Hepatocyte (in vitro differentiated cells): ENCODE measurements around the gene KIF15. TPM values are rescaled to one million over a fixed set of nuclear protein-coding genes. Genes with fewer than 3 reads are reported as not detected.

ENCODE experiments used
- DNase-seq: peaks from one replicate; pipeline ENCODE4 v3.0.0-alpha.2; 2016; ENCODE audit warnings: low spot score
- H2AFZ ChIP-seq: fragments of 200-600 bp; sonication (generic); 2 replicates; pipeline ENCODE4 v1.6.0; 2016; ENCODE audit warnings: antibody characterized with exemption, mild to moderate bottlenecking
- H3K27ac ChIP-seq: fragments of 200-600 bp; sonication (generic); 2 replicates; pipeline ENCODE4 v1.5.1; 2016; ENCODE audit warnings: mild to moderate bottlenecking
- H3K27me3 ChIP-seq: fragments of 200-600 bp; sonication (generic); 2 replicates; pipeline ENCODE4 v1.6.1; 2016
- H3K36me3 ChIP-seq: fragments of 200-600 bp; sonication (generic); replicated peaks from 2 replicates; pipeline ENCODE4 v1.5.1; 2016; ENCODE audit warnings: low read depth; ENCODE audit not compliant: insufficient read depth
- H3K4me1 ChIP-seq: fragments of 200-600 bp; sonication (generic); 2 replicates; pipeline ENCODE4 v1.5.1; 2016; ENCODE audit warnings: mild to moderate bottlenecking, moderate library complexity; ENCODE audit not compliant: insufficient read depth
- H3K4me2 ChIP-seq: fragments of 200-600 bp; sonication (generic); 2 replicates; pipeline ENCODE4 v1.6.0; 2016
- H3K4me3 ChIP-seq: fragments of 200-600 bp; sonication (generic); 2 replicates; pipeline ENCODE4 v1.5.1; 2016; ENCODE audit warnings: mild to moderate bottlenecking
- H3K79me2 ChIP-seq: fragments of 200-600 bp; sonication (generic); 2 replicates; pipeline ENCODE4 v1.6.0; 2017; ENCODE audit warnings: mild to moderate bottlenecking
- H3K9me2 ChIP-seq: fragments of 200-600 bp; sonication (generic); replicated peaks from 2 replicates; pipeline ENCODE4 v1.6.0; 2017; ENCODE audit warnings: mild to moderate bottlenecking; ENCODE audit not compliant: insufficient read depth
- H3K9me3 ChIP-seq: fragments of 200-600 bp; sonication (generic); 2 replicates; pipeline ENCODE4 v1.5.1; 2016; ENCODE audit warnings: low read depth, mild to moderate bottlenecking
- H4K20me1 ChIP-seq: fragments of 200-600 bp; sonication (generic); 2 replicates; pipeline ENCODE4 v1.6.0; 2016; ENCODE audit warnings: mild to moderate bottlenecking; ENCODE audit not compliant: insufficient read depth, poor library complexity, severe bottlenecking
- EZH2 ChIP-seq: fragments of 200-600 bp; sonication (generic); IDR thresholded peaks from 2 replicates; pipeline ENCODE4 v1.6.1; 2016; ENCODE audit warnings: antibody characterized with exemption, mild to moderate bottlenecking, borderline replicate concordance
- EZH2phosphoT487 ChIP-seq: fragments of 200-600 bp; sonication (generic); IDR thresholded peaks from one replicate; pipeline ENCODE4 v1.6.1; 2018; ENCODE audit warnings: antibody characterized with exemption, mild to moderate bottlenecking, low read depth, moderate library complexity; ENCODE audit not compliant: unreplicated experiment, severe bottlenecking
- WGBS: methylation state at CpG from one replicate; pipeline ENCODE4 v1.1.6; 2016; ENCODE audit warnings: low lambda C conversion rate; ENCODE audit errors: missing lambda C conversion rate; 5-methylcytosine and 5-hydroxymethylcytosine counted together
- microRNA counts: library from miRNA; unstranded; fragments of <30 nt; microRNA quantifications from one replicate; lab custom pipeline; 2017
- polyA plus RNA-seq: library from polyadenylated mRNA; unstranded; fragments of >200 nt; fragmentation: Nextera tagmentation; extraction: Ambion mirVana; gene quantifications from 2 replicates; pipeline ENCODE4 v1.2.1, GENCODE V29; 2016
- total RNA-seq: library from RNA; depleted of rRNA; stranded (reverse); fragments of >200 nt; gene quantifications from 2 replicates; pipeline ENCODE4 v1.2.3, GENCODE V29; 2014
- TF ChIP-seq, protein P1 (sequence below): fragments of 200-600 bp; sonication (generic); IDR thresholded peaks from 2 replicates; pipeline ENCODE4 v1.5.1; 2016; ENCODE audit warnings: antibody characterized with exemption, mild to moderate bottlenecking; ENCODE audit not compliant: poor library complexity

Gene KIF15
- total and polyA plus RNA-seq, 2 experiments from 2014 or later = 2.6 to 4.1 TPM

- no peaks in the 10 kb centered on the region for H3K27me3 ChIP-seq
- 62% methylated on average over 13 of the region's 13 CpGs for WGBS
- no peaks in the 10 kb centered on the region for H3K9me2 ChIP-seq
- no peaks in the 10 kb centered on the region for H3K79me2 ChIP-seq
- H3K27ac ChIP-seq = no peak overlapping the region
- no peak overlapping the region for H2AFZ ChIP-seq
- H3K4me2 ChIP-seq = no peak overlapping the region
- no peaks in the 10 kb centered on the region for H3K9me3 ChIP-seq
- no peak overlapping the region for H3K4me3 ChIP-seq
- no peaks in the 10 kb centered on the region for H3K36me3 ChIP-seq
- H4K20me1 ChIP-seq = no peaks in the 10 kb centered on the region
- H3K4me1 ChIP-seq = no peaks in the 10 kb centered on the region
- TF ChIP-seq EZH2 = no peak
- no peak for TF ChIP-seq EZH2phosphoT487
- TF ChIP-seq, protein P1, sequence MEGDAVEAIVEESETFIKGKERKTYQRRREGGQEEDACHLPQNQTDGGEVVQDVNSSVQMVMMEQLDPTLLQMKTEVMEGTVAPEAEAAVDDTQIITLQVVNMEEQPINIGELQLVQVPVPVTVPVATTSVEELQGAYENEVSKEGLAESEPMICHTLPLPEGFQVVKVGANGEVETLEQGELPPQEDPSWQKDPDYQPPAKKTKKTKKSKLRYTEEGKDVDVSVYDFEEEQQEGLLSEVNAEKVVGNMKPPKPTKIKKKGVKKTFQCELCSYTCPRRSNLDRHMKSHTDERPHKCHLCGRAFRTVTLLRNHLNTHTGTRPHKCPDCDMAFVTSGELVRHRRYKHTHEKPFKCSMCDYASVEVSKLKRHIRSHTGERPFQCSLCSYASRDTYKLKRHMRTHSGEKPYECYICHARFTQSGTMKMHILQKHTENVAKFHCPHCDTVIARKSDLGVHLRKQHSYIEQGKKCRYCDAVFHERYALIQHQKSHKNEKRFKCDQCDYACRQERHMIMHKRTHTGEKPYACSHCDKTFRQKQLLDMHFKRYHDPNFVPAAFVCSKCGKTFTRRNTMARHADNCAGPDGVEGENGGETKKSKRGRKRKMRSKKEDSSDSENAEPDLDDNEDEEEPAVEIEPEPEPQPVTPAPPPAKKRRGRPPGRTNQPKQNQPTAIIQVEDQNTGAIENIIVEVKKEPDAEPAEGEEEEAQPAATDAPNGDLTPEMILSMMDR = no peak
- DNase-seq = no peak
Measured at GRCh38 chr3:44899683-44900367, 138.2 kb downstream of the KIF15 start.

GRCh38 chr3:44902628-44903027 lies 141.0 kb downstream of the KIF15 start:
- Histone ChIP-seq H3K9me2 (no peaks in the 10 kb centered on the region), H3K27ac (no peak overlapping the region), H3K4me1 (no peaks in the 10 kb centered on the region), H4K20me1 (no peaks in the 10 kb centered on the region), H3K9me3 (no peaks in the 10 kb centered on the region), H3K36me3 (no peaks in the 10 kb centered on the region), H3K27me3 (no peaks in the 10 kb centered on the region), H3K4me2 (no peak overlapping the region), H2AFZ (no peak overlapping the region), H3K4me3 (no peak overlapping the region), H3K79me2 (no peaks in the 10 kb centered on the region)
- 47% methylated on average over 4 of the region's 4 CpGs for WGBS
- TF ChIP-seq, protein P1 = no peak
- DNase-seq = no peak

MicroRNA genes within 50 kb of the gene (microRNA counts, 767-probe panel; counts per million panel counts)
- not detected for microRNA hsa-miR-564 (lab: Ali Mortazavi, UCI)

Other genes with a start within 250 kb of the KIF15 start
- 9.6 and 9.9 TPM in 2 replicates for gene ZKSCAN7, start 206.6 kb upstream of the KIF15 start, total RNA-seq
- gene ZKSCAN7, start 206.6 kb upstream of the KIF15 start, polyA plus RNA-seq = 6.0 and 7.9 TPM in 2 replicates
- 4.5 and 9.8 TPM in 2 replicates for gene ZNF660, start 176.8 kb upstream of the KIF15 start, total RNA-seq
- gene ZNF660, start 176.8 kb upstream of the KIF15 start, polyA plus RNA-seq = 4.0 and 4.6 TPM in 2 replicates
- 17.1 and 17.5 TPM in 2 replicates for gene ZNF197, start 136.8 kb upstream of the KIF15 start, total RNA-seq
- gene ZNF197, start 136.8 kb upstream of the KIF15 start, polyA plus RNA-seq = 5.3 and 7.1 TPM in 2 replicates
- gene ZNF35, start 113.1 kb upstream of the KIF15 start, total RNA-seq = 9.6 and 15.3 TPM in 2 replicates
- gene ZNF35, start 113.1 kb upstream of the KIF15 start, polyA plus RNA-seq = 3.4 and 4.2 TPM in 2 replicates
- 1.8 and 3.3 TPM in 2 replicates for gene ZNF502, start 49.1 kb upstream of the KIF15 start, total RNA-seq
- gene ZNF502, start 49.1 kb upstream of the KIF15 start, polyA plus RNA-seq = 1.2 and 2.6 TPM in 2 replicates
- gene ZNF501, start 32.2 kb upstream of the KIF15 start, total RNA-seq = 2.6 and 7.3 TPM in 2 replicates
- gene ZNF501, start 32.2 kb upstream of the KIF15 start, polyA plus RNA-seq = 1.6 and 4.8 TPM in 2 replicates
- gene KIAA1143, start 175 bp upstream of the KIF15 start, total RNA-seq = 24.0 and 25.1 TPM in 2 replicates
- 11.4 and 11.5 TPM in 2 replicates for gene KIAA1143, start 175 bp upstream of the KIF15 start, polyA plus RNA-seq
- 14.7 and 16.9 TPM in 2 replicates for gene TMEM42, start 100.1 kb downstream of the KIF15 start, total RNA-seq
- gene TMEM42, start 100.1 kb downstream of the KIF15 start, polyA plus RNA-seq = 16.7 and 22.2 TPM in 2 replicates
- gene TGM4, start 112.8 kb downstream of the KIF15 start, total RNA-seq = 0.43 TPM in 1 of 2 replicates, not detected in the other
- 0.78 TPM in 1 of 2 replicates, not detected in the other for gene TGM4, start 112.8 kb downstream of the KIF15 start, polyA plus RNA-seq
- 60.3 and 71.2 TPM in 2 replicates for gene ZDHHC3, start 214.4 kb downstream of the KIF15 start, total RNA-seq
- 59.5 and 62.0 TPM in 2 replicates for gene ZDHHC3, start 214.4 kb downstream of the KIF15 start, polyA plus RNA-seq
- 46.7 and 53.3 TPM in 2 replicates for gene EXOSC7, start 214.4 kb downstream of the KIF15 start, total RNA-seq
- gene EXOSC7, start 214.4 kb downstream of the KIF15 start, polyA plus RNA-seq = 55.8 and 61.3 TPM in 2 replicates